MM.1S (cell line): ENCODE results near the gene RAD17.

Experiments
- CTCF ChIP-seq: fragments of 300-600 bp; sonication (generic); IDR thresholded peaks from 2 replicates; pipeline ENCODE4 v1.5.1; 2016; ENCODE audit warnings: antibody characterized with exemption, low read length, mixed read lengths
- EZH2 ChIP-seq: fragments of 300-600 bp; sonication (generic); optimal IDR thresholded peaks from 2 replicates; pipeline ENCODE3; 2017; ENCODE audit warnings: low read depth, mild to moderate bottlenecking, antibody characterized with exemption, low read length, mixed read lengths

GRCh38 chr5:69462170-69462569 lies 92.6 kb downstream of the RAD17 start:
- TF ChIP-seq CTCF, result no peak
- no peak for TF ChIP-seq EZH2
